OCI-LY7 (cell line): ENCODE data around the gene HDAC4. TPM values are rescaled to one million over a fixed set of nuclear protein-coding genes. Genes with fewer than 3 reads are reported as not detected.

Experiments used
- BruUV-seq: library from RNA; stranded (reverse); fragments of 400-500 nt; replicated peaks from 2 replicates; lab custom pipeline; 2021; lab: Mats Ljungman, UMichigan
- CTCF ChIA-PET: fragments of 300-600 bp; sonication (Branson Sonifier 250); formaldehyde crosslinking; loops from one replicate; lab custom pipeline; 2022; ENCODE audit warnings: antibody characterized with exemption; ENCODE audit not compliant: unreplicated experiment; lab: Charles Lee
- POLR2A ChIA-PET: fragments of 300-600 bp; sonication (Branson Sonifier 250); formaldehyde crosslinking; loops from one replicate; lab custom pipeline; 2022; ENCODE audit warnings: antibody characterized with exemption; lab: Charles Lee
- DNase-seq: peaks from one replicate; pipeline ENCODE4 v3.0.0-alpha.2; 2015; ENCODE audit warnings: low spot score
- H2AFZ ChIP-seq: fragments of 200-600 bp; sonication (generic), shearing (Covaris generic); 2 replicates; pipeline ENCODE4 v1.6.1; 2014; ENCODE audit warnings: mild to moderate bottlenecking, antibody characterized with exemption, low read length, moderate library complexity
- H3K27ac ChIP-seq: fragments of 200-600 bp; sonication (generic); 2 replicates; pipeline ENCODE4 v1.5.1; 2014; ENCODE audit warnings: mixed run types, low read depth, mild to moderate bottlenecking, moderate library complexity, low read length, inconsistent platforms; ENCODE audit not compliant: poor library complexity, severe bottlenecking
- H3K36me3 ChIP-seq: fragments of 200-600 bp; sonication (generic); 2 replicates; pipeline ENCODE4 v1.6.1; 2014; ENCODE audit warnings: mild to moderate bottlenecking, antibody characterized with exemption, low read length, moderate library complexity, mixed read lengths; ENCODE audit not compliant: insufficient read depth
- H3K4me1 ChIP-seq: fragments of 200-600 bp; sonication (generic); 2 replicates; pipeline ENCODE4 v1.5.1; 2014; ENCODE audit warnings: mild to moderate bottlenecking, low read length; ENCODE audit not compliant: insufficient read depth, poor library complexity, severe bottlenecking
- H3K4me2 ChIP-seq: fragments of 200-600 bp; sonication (generic); 2 replicates; pipeline ENCODE4 v1.6.1; 2014; ENCODE audit warnings: mild to moderate bottlenecking, low read length
- H3K4me3 ChIP-seq: fragments of 200-600 bp; sonication (generic); 2 replicates; pipeline ENCODE4 v1.5.1; 2014; ENCODE audit warnings: mild to moderate bottlenecking, low read depth, low read length; ENCODE audit not compliant: poor library complexity, severe bottlenecking
- H3K79me2 ChIP-seq: fragments of 200-600 bp; sonication (generic); 2 replicates; pipeline ENCODE4 v1.6.1; 2016; ENCODE audit warnings: low read depth, mild to moderate bottlenecking, low read length, moderate library complexity, mixed read lengths; ENCODE audit not compliant: insufficient read depth
- H3K9me2 ChIP-seq: fragments of 200-600 bp; sonication (generic); 2 replicates; pipeline ENCODE4 v1.6.1; 2016; ENCODE audit warnings: mild to moderate bottlenecking, low read length, mixed read lengths; ENCODE audit not compliant: insufficient read depth
- H3K9me3 ChIP-seq: fragments of 200-600 bp; sonication (generic); 2 replicates; pipeline ENCODE4 v1.6.1; 2014; ENCODE audit warnings: mild to moderate bottlenecking, mixed run types, low read length, mixed read lengths
- H4K20me1 ChIP-seq: fragments of 200-600 bp; sonication (generic); 2 replicates; pipeline ENCODE4 v1.6.1; 2014; ENCODE audit warnings: mild to moderate bottlenecking, antibody characterized with exemption, low read length, moderate library complexity, mixed read lengths; ENCODE audit not compliant: insufficient read depth
- CTCF ChIP-seq: fragments of 200-600 bp; sonication (generic); conservative IDR thresholded peaks from 2 replicates; pipeline ENCODE4 v1.5.1; 2014; ENCODE audit warnings: mild to moderate bottlenecking, antibody characterized with exemption, low read length, moderate library complexity, mixed read lengths
- EZH2phosphoT487 ChIP-seq: fragments of 200-600 bp; sonication (generic); IDR thresholded peaks from 2 replicates; pipeline ENCODE4 v1.6.1; 2018; ENCODE audit warnings: low read depth, borderline replicate concordance, mild to moderate bottlenecking, mixed run types, antibody characterized with exemption, low read length, moderate library complexity, mixed read lengths
- intact Hi-C: fragments of 100-400 bp; cut with micrococcal nuclease; formaldehyde crosslinking; loops from one replicate; pipeline ENCODE4 v1.10.0; 2022; ENCODE audit not compliant: unreplicated experiment
- total RNA-seq, 2 experiments: library from RNA; depleted of rRNA in 1 of 2; stranded (reverse); fragments of >200 nt in 1 of 2; shearing (Covaris generic) in 1 of 2; gene quantifications; 2 replicates each; pipeline ENCODE4 v1.2.3, GENCODE V29; 2014 to 2022

Gene HDAC4
- total RNA-seq, 2 experiments from 2014 or later, result 10.2 to 20.6 TPM

- no peaks in the 10 kb centered on the region for H3K9me2 ChIP-seq
- no peak overlapping the region for H2AFZ ChIP-seq
- TF ChIP-seq CTCF (no peak), EZH2phosphoT487 (no peak)
- no peaks in the 10 kb centered on the region for H3K4me1 ChIP-seq
- intact Hi-C loops, result no loop called here
- H3K36me3 ChIP-seq, result no peaks in the 10 kb centered on the region
- no peaks in the 10 kb centered on the region for H3K9me3 ChIP-seq
- no peak overlapping the region for H3K4me2 ChIP-seq
- no peak for DNase-seq
- H3K4me3 ChIP-seq, result no peak overlapping the region
- no peaks in the 10 kb centered on the region for H4K20me1 ChIP-seq
- H3K27ac ChIP-seq, result no peak overlapping the region
- no TSS peak for BruUV-seq
- H3K79me2 ChIP-seq, result no peaks in the 10 kb centered on the region
- ChIA-PET POLR2A (interaction anchor here (0.6 kb wide), 1 partner anchor 781 kb away, joined by 5 read pairs; no protein-coding TSS in a partner anchor), CTCF (no interaction called here)
Observed at GRCh38 chr2:239084007-239084406, 316.8 kb downstream of the HDAC4 start.

DNA sequence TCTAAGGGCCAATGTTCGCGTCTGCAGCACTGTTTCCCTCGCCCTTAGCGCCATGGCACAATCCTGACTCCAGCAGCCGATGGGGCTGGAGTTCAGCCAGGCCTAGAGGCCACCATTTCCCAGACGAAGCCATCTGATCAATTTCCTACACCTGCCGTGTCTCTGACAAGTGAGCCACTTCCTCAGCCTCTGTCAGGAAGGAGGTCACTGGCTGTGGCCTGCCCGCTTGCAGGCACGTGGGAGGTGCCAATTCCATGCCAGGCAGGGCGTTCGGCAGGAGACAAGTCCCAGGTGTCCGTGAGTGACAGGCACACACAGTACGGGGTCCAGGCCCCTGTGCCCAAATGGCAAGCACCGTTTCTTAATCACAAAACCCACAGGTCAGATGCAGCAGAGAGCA lies 318.4 kb downstream of the HDAC4 start:
- BruUV-seq, result no TSS peak
- Histone ChIP-seq H3K27ac (no peak overlapping the region), H3K9me3 (no peaks in the 10 kb centered on the region), H3K4me1 (no peaks in the 10 kb centered on the region), H3K4me2 (no peak overlapping the region), H2AFZ (no peak overlapping the region), H3K79me2 (no peaks in the 10 kb centered on the region), H4K20me1 (no peaks in the 10 kb centered on the region), H3K4me3 (no peak overlapping the region), H3K9me2 (no peaks in the 10 kb centered on the region), H3K36me3 (no peaks in the 10 kb centered on the region)
- intact Hi-C loops, result no loop called here
- ChIA-PET CTCF (no interaction called here), POLR2A (no interaction called here)
- DNase-seq, result no peak
- TF ChIP-seq EZH2phosphoT487 (no peak), CTCF (no peak)

DNA sequence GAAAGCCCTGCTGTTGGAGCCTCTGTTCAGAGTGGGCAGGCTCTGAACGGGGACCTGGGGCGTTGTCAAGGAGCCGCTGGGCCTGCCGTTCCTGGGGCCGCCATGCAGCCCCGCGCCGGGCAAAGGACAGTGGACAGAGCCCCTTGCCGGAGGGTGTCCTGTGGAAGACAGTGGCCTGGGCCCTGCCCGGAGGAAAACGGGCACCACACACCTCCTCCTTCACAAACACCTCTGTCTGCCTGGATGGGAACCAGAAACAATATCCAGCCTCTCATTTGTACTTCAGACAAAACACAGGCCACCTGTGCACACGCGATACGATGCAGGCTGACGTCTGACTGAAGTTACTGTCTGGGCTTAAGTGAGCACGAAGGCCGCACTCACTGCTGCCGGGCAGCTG lies 319.2 kb downstream of the HDAC4 start:
- H3K9me3 ChIP-seq, result no peaks in the 10 kb centered on the region
- H3K9me2 ChIP-seq, result no peaks in the 10 kb centered on the region
- no peak overlapping the region for H3K4me3 ChIP-seq
- H3K4me2 ChIP-seq, result no peak overlapping the region
- H3K4me1 ChIP-seq, result no peaks in the 10 kb centered on the region
- H3K79me2 ChIP-seq, result no peaks in the 10 kb centered on the region
- no peak overlapping the region for H2AFZ ChIP-seq
- DNase-seq, result no peak
- no peaks in the 10 kb centered on the region for H3K36me3 ChIP-seq
- intact Hi-C loops, result no loop called here
- ChIA-PET POLR2A (no interaction called here), CTCF (no interaction called here)
- H3K27ac ChIP-seq, result no peak overlapping the region
- TF ChIP-seq CTCF, result no peak
- no peak for TF ChIP-seq EZH2phosphoT487
- BruUV-seq, result no TSS peak
- no peaks in the 10 kb centered on the region for H4K20me1 ChIP-seq
